GM18526 (cell line): ENCODE results near the gene TRMT44.

Source experiments
- POLR2A ChIP-seq: IDR thresholded peaks from 3 replicates; pipeline ENCODE4 v1.6.1; 2011; ENCODE audit not compliant: insufficient read length; ENCODE audit errors: extremely low read depth

TRMT44 gene

DNA sequence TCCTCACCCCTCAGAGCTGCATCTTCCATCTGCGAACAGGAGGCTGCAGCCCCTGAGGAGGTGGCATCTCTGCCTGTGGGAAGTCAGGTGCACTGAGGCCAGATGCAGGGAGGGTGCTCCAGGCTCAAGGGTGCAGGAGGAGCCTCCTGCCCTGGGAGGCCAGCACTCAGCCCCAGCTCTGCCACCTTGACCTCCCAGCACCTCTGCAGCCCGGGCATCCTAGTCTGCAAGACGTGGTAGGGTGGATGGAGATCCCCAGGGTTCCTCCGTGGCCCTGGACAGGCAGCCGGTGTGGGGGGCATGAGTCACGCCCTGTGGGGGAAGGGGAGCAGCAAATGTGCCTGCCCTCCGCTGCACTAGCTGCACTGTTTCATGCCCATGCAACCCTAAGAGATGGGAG, 64.7 kb downstream of the TRMT44 start:
- TF ChIP-seq POLR2A = no peak

- TF ChIP-seq POLR2A = no peak
These were observed 65.4 kb downstream of the TRMT44 start for GRCh38 chr4:8506006-8506372.

DNA sequence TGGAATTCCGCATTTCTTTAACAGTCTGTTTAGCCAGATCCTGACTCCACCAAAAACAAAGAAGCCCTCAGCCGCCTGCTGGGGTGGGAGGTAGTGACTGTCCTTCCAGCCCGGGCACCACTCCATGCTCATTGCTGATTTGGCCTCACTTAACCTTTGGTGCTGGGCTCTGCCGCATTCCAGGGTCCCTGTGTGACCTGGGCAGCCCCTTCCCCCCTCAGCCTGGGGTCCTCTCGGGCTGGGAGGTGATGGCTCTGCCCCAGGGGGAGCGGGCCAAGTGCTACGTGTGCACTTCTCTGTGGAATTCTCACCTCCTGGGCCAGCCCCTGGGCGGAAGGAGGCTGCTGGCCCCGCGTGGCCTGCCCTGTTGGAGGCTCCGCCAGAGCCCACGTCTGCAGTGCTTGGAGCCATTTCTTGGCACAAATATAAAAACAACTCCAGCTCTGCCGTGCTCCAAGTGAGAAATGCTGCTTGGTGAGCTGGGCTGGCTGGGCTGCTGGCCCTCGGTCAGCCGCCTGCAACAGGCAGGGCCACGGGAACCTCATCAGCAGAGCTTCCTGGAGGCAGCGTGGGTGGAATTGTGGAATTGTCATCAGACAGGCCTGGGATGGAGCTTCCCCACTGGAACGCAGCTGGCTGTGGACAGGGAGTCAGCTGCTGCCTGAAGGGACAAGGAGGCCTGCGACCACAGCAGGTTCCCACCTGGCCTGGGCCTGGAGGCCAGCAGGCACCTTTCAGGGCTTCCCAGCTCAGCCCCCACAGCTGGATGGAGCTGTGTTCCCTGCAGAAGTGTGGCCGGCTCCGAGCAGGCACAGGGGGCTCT, 66.0 kb downstream of the TRMT44 start:
- no peak for TF ChIP-seq POLR2A

DNA sequence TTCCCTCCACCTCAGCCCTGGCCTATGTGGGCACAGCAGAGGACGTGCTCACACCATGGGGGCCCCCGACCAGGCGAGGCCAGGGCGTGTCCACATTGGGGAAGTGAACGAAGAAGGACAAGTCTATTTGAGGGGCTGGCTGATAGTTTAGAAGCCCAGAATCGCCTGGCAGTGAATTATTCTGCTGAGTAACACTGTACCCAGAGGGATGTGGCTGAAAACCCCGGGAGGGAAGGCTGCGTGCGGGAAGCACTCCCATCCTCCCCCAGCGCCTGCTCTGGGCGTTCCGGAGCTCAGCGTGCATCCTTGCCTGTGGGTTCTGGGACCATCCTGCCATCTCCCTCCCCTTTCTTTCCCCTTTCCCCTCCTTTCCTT, 66.6 kb downstream of the TRMT44 start:
- no peak for TF ChIP-seq POLR2A

- no peak for TF ChIP-seq POLR2A
These were observed 67.0 kb downstream of the TRMT44 start for GRCh38 chr4:8507624-8508023.

DNA sequence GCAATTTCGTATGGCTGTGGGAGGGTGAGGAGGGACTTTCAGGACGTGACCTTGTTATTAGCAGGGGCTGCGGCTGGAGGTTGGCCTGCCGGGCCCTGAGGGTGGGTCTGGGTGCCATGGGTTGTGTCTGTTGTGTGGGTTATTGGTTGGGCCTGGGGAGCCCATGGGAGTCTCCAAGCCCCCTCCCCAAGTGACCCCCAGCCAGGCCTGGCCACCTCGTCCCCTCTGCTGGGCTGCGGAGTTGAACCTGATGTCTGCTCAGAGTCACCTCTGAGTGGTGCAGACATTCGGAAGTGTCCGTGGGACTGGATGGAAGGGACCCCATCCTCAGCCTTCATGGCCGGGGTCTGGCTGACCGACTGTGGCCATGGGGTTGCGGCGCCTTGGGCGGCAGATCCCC, 67.7 kb downstream of the TRMT44 start:
- no peak for TF ChIP-seq POLR2A

DNA sequence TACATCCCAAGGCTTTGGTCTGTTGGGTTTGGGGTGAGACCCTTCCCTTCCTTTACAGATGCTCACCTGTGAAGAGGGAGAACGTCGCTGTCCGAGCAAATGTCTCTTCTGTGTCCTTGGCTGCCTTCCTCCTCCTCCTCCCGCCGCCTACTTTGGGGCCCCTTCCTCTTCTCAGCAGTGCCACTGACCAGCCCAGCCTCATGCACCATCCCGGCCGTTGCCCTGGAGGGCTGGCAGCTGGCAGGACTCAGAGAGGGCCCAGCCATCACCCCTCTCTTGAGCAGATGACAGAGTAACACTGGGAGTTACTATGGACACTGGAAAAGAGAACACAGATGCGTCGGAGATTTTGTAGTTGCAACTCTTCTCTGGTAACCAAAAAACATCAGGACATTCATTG, 68.2 kb downstream of the TRMT44 start:
- no peak for TF ChIP-seq POLR2A

- TF ChIP-seq POLR2A = no peak
These were observed 68.9 kb downstream of the TRMT44 start for GRCh38 chr4:8509311-8509950.

GRCh38 chr4:8510191-8510590, 69.6 kb downstream of the TRMT44 start:
- no peak for TF ChIP-seq POLR2A

DNA sequence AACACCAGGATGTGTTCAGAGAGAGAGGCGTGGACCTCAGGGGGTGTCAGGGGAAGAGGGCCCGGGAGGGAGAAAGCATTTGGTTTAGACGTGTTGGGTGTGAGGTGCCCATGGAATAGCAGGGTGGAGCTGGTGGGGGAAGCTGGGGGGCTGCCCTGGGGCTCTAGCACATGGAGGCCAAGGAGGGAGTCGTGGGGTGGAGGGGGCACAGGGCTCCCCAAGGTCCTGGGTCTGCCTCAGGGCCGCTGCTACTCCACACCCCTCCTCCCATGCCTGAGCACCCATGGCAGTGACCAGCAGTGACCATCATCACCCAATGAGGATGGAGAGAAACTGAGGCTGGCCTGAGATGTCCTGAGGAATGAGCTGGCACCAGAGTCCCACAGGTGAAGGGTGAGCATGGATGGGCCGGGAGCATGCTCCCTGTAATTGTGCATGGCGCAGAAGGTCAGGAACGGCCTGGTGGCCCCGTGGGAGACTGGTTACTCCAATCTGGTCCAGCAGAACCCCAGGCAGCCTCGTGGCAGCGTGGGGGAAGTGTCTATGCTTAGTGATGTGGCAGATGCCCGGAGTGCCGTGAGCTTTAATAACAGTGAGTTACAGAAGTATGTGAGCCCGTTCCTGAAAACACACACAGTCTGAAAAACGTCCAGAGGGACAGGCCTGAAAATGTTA, 70.2 kb downstream of the TRMT44 start:
- no peak for TF ChIP-seq POLR2A

DNA sequence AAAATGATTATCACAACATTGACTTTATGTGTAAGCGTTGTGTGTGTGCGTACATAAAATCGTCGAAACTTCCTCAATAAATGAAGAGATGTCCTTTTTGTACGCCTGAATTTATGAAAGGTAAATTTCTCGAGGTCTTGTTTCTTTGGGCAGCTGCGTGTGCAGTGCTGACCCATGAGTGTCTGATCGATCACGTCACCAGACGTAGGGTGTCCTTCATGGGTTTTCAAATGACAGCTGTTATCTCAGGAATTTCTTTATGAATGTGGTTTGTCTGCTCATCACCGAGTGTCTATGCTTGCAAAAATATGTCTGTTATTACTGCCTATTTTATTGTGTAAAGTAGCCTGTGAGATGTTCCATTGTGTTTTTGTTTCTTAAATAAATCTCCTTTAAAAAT, 71.9 kb downstream of the TRMT44 start:
- TF ChIP-seq POLR2A = no peak

DNA sequence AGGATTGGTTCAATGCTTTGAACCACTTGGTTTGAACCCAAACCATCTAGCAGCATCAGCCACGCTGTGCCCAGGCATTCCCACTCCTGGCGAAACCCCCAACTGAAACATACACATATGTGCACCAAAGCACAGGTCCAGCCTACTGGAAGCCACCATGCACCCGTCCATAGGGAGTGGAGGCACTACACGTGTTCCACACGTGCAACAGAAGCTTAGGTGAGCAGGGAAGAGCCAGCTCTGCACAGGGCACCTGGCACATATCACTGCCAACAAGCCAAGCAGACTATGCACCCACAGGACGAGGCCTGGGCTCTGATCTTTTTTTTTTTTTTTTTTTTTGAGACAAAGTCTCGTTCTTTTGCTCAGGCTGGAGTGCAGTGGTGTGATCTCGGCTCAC, 73.4 kb downstream of the TRMT44 start:
- TF ChIP-seq POLR2A = no peak

DNA sequence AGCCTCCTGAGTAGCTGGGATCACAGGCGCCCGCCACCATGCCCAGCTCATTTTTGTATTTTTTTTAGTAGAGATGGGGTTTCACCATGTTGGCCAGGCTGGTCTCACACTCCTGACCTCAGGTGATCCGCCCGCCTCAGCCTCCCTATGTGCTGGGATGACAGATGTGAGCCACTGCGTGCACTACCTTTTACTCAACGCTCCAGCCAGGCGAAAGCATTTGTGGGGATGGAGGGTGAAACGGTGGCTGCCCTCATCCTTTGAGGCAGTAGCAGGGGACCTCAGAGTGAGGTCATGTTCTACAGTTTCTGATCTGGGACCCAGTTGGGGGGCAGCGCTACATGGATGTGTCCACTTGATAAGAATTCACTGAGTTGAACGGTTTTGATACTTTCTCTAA, 73.8 kb downstream of the TRMT44 start:
- no peak for TF ChIP-seq POLR2A

DNA sequence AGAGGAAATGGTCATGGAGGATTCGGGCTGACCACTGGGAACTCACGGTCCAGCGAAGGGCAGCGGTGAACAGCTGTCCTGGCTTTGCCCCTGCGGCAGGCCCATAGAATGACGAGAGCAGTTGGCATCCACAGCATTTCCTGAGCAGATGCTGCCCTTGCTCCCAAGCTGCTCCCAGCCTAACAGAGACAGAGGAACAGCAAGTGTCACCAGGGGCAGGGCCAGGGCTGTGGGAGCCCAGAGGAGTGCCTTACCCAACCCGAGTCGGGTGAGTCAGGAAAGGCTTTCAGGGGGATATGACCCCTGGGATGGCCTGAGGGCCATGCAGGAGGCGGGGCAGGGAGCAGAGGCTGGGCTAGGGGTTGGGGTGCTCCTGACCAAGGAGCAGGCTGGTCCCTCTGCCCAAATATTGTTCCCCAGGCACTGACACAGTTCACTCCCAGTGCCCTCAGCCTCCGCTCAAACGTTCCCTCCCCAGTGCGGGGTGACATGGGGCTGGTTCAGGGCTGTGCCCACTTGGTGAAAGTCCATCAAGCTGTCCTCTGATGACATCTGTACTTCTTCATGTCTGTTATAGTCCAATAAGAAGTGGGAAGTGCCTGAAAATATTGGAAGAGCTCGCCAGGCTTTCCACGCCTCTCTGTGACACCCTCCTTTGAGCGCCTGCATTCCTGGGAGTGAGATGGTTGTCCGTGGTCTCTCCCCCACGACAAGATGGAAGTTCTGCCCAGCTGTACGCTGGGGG, 74.9 kb downstream of the TRMT44 start:
- no peak for TF ChIP-seq POLR2A

GRCh38 chr4:8516061-8516573, 75.5 kb downstream of the TRMT44 start:
- TF ChIP-seq POLR2A = no peak
